Measurements from ENCODE around the gene ISX. TPM values are rescaled to one million over a fixed set of nuclear protein-coding genes. Genes with fewer than 3 reads are reported as not detected.

ISX gene
- total RNA-seq, 1 experiment from 2014 or later, result 5.6 TPM

GRCh38 chr22:35043934-35044319 is 22.0 kb upstream of the ISX start:
- BruUV-seq (replicated peaks), result no TSS peak
- Mint-ChIP-seq H3K36me3 (ENCODE audit: insufficient read depth, unreplicated experiment) (no peaks in the 10 kb centered on the region), H3K9me3 (ENCODE audit: unreplicated experiment) (no peaks in the 10 kb centered on the region), H3K4me1 (ENCODE audit: low read depth, unreplicated experiment) (no peaks in the 10 kb centered on the region), H3K27me3 (ENCODE audit: insufficient read depth, unreplicated experiment) (peaks cover 3% of the 10 kb centered on the region), H3K4me3 (ENCODE audit: unreplicated experiment) (no peak overlapping the region), H3K27ac (ENCODE audit: unreplicated experiment) (no peak overlapping the region)
- no peaks in the 10 kb centered on the region for H3K36me3 ChIP-seq (ENCODE audit: control insufficient read depth, insufficient read depth, low read length)
- H3K4me1 ChIP-seq, result peaks cover 5% of the 10 kb centered on the region; the same call in 1 of the 2 replicates
- DNase-seq, result no peak
- H3K27me3 ChIP-seq (replicated peaks; ENCODE audit: control insufficient read depth, insufficient read depth, low read length), result no peaks in the 10 kb centered on the region
- no peak for TF ChIP-seq CTCF (IDR thresholded peaks at IDR 0.05; ENCODE audit: insufficient read depth in 1 of 2, low read depth in 1 of 2, low read length in 1 of 2, severe bottlenecking in 1 of 2, unreplicated experiment in 1 of 2)
- ChIA-PET POLR2A (no interaction called here), CTCF (interaction anchor here (0.7 to 1.7 kb wide), 7 partner anchors 22 to 188 kb away, joined by 3 to 49 read pairs (median 6); partner anchors contain the start of gene ISX)
- intact Hi-C loops (cut with micrococcal nuclease; ENCODE audit: unreplicated experiment), result loop anchor here (1.0 kb wide), 2 partner anchors 106 to 187 kb away; no protein-coding TSS in a partner anchor
- no peak overlapping the region for H3K4me3 ChIP-seq (ENCODE audit: low read depth, low read length)
- no peaks in the 10 kb centered on the region for H3K9me3 ChIP-seq

- Histone ChIP-seq H3K27me3 (replicated peaks; ENCODE audit: control insufficient read depth, insufficient read depth, low read length) (no peaks in the 10 kb centered on the region), H3K4me1 (peaks cover 5% of the 10 kb centered on the region; the same call in 1 of the 2 replicates), H3K4me3 (ENCODE audit: low read depth, low read length) (no peak overlapping the region), H3K9me3 (no peaks in the 10 kb centered on the region), H3K36me3 (ENCODE audit: control insufficient read depth, insufficient read depth, low read length) (no peaks in the 10 kb centered on the region)
- no peak overlapping the region for H3K4me3 Mint-ChIP-seq (ENCODE audit: unreplicated experiment)
- no peaks in the 10 kb centered on the region for H3K9me3 Mint-ChIP-seq (ENCODE audit: unreplicated experiment)
- no peaks in the 10 kb centered on the region for H3K36me3 Mint-ChIP-seq (ENCODE audit: insufficient read depth, unreplicated experiment)
- no peaks in the 10 kb centered on the region for H3K4me1 Mint-ChIP-seq (ENCODE audit: low read depth, unreplicated experiment)
- ChIA-PET CTCF (interaction anchor here (0.6 to 1.7 kb wide), 3 partner anchors 106 to 195 kb away, joined by 3 to 9 read pairs (median 7); no protein-coding TSS in a partner anchor), POLR2A (no interaction called here)
- no TSS peak for BruUV-seq (replicated peaks)
- no peak for TF ChIP-seq CTCF (IDR thresholded peaks at IDR 0.05; ENCODE audit: insufficient read depth in 1 of 2, low read depth in 1 of 2, low read length in 1 of 2, severe bottlenecking in 1 of 2, unreplicated experiment in 1 of 2)
- intact Hi-C loops (cut with micrococcal nuclease; ENCODE audit: unreplicated experiment), result no loop called here
- H3K27ac Mint-ChIP-seq (ENCODE audit: unreplicated experiment), result no peak overlapping the region
- DNase-seq, result no peak
- H3K27me3 Mint-ChIP-seq (ENCODE audit: insufficient read depth, unreplicated experiment), result peaks cover 3% of the 10 kb centered on the region
Measured at GRCh38 chr22:35044607-35045390, 21.2 kb upstream of the ISX start.

- BruUV-seq (replicated peaks), result no TSS peak
- ChIA-PET POLR2A (no interaction called here), CTCF (interaction anchor here (1.2 to 1.7 kb wide), 2 partner anchors 105 to 186 kb away, joined by 3 to 9 read pairs; no protein-coding TSS in a partner anchor)
- intact Hi-C loops (cut with micrococcal nuclease; ENCODE audit: unreplicated experiment), result no loop called here
- Mint-ChIP-seq H3K4me3 (ENCODE audit: unreplicated experiment) (no peak overlapping the region), H3K9me3 (ENCODE audit: unreplicated experiment) (no peaks in the 10 kb centered on the region), H3K36me3 (ENCODE audit: insufficient read depth, unreplicated experiment) (no peaks in the 10 kb centered on the region), H3K27ac (ENCODE audit: unreplicated experiment) (no peak overlapping the region), H3K4me1 (ENCODE audit: low read depth, unreplicated experiment) (no peaks in the 10 kb centered on the region), H3K27me3 (ENCODE audit: insufficient read depth, unreplicated experiment) (peaks cover 3% of the 10 kb centered on the region)
- Histone ChIP-seq H3K36me3 (ENCODE audit: control insufficient read depth, insufficient read depth, low read length) (no peaks in the 10 kb centered on the region), H3K4me1 (peaks cover 5% of the 10 kb centered on the region; the same call in 1 of the 2 replicates), H3K4me3 (ENCODE audit: low read depth, low read length) (no peak overlapping the region), H3K27me3 (replicated peaks; ENCODE audit: control insufficient read depth, insufficient read depth, low read length) (no peaks in the 10 kb centered on the region), H3K9me3 (no peaks in the 10 kb centered on the region)
- no peak for TF ChIP-seq CTCF (IDR thresholded peaks at IDR 0.05; ENCODE audit: insufficient read depth in 1 of 2, low read depth in 1 of 2, low read length in 1 of 2, severe bottlenecking in 1 of 2, unreplicated experiment in 1 of 2)
- DNase-seq, result no peak
Measured at GRCh38 chr22:35045451-35045850, 20.5 kb upstream of the ISX start.

All from Caco-2 (cell line).